OCI-LY7 (cell line): ENCODE data around the gene CNOT6.

ENCODE experiments used
- EZH2phosphoT487 ChIP-seq: fragments of 200-600 bp; sonication (generic); IDR thresholded peaks from 2 replicates; pipeline ENCODE4 v1.6.1; 2018; ENCODE audit warnings: low read depth, borderline replicate concordance, mild to moderate bottlenecking, mixed run types, antibody characterized with exemption, low read length, moderate library complexity, mixed read lengths
- TF ChIP-seq, protein P1 (sequence below): fragments of 200-600 bp; sonication (generic); conservative IDR thresholded peaks from 2 replicates; pipeline ENCODE4 v1.5.1; 2014; ENCODE audit warnings: mild to moderate bottlenecking, antibody characterized with exemption, low read length, moderate library complexity, mixed read lengths

GRCh38 chr5:180601591-180602480 is 107.7 kb downstream of the CNOT6 start:
- TF ChIP-seq, protein P1, sequence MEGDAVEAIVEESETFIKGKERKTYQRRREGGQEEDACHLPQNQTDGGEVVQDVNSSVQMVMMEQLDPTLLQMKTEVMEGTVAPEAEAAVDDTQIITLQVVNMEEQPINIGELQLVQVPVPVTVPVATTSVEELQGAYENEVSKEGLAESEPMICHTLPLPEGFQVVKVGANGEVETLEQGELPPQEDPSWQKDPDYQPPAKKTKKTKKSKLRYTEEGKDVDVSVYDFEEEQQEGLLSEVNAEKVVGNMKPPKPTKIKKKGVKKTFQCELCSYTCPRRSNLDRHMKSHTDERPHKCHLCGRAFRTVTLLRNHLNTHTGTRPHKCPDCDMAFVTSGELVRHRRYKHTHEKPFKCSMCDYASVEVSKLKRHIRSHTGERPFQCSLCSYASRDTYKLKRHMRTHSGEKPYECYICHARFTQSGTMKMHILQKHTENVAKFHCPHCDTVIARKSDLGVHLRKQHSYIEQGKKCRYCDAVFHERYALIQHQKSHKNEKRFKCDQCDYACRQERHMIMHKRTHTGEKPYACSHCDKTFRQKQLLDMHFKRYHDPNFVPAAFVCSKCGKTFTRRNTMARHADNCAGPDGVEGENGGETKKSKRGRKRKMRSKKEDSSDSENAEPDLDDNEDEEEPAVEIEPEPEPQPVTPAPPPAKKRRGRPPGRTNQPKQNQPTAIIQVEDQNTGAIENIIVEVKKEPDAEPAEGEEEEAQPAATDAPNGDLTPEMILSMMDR: no peak
- no peak for TF ChIP-seq EZH2phosphoT487
